Measurements from ENCODE around the gene UBL4A. TPM values are rescaled to one million over a fixed set of nuclear protein-coding genes. Genes with fewer than 3 reads are reported as not detected.
A peak's percentile ranks its signal among the peaks of the same experiment; 100 is the strongest.

Gene UBL4A
- total and polyA plus RNA-seq, 2 of the 13 experiments (the other 11 are each of a cell fraction or from before 2014, with no cell fraction given): 16.8 to 25.5 TPM

DNA sequence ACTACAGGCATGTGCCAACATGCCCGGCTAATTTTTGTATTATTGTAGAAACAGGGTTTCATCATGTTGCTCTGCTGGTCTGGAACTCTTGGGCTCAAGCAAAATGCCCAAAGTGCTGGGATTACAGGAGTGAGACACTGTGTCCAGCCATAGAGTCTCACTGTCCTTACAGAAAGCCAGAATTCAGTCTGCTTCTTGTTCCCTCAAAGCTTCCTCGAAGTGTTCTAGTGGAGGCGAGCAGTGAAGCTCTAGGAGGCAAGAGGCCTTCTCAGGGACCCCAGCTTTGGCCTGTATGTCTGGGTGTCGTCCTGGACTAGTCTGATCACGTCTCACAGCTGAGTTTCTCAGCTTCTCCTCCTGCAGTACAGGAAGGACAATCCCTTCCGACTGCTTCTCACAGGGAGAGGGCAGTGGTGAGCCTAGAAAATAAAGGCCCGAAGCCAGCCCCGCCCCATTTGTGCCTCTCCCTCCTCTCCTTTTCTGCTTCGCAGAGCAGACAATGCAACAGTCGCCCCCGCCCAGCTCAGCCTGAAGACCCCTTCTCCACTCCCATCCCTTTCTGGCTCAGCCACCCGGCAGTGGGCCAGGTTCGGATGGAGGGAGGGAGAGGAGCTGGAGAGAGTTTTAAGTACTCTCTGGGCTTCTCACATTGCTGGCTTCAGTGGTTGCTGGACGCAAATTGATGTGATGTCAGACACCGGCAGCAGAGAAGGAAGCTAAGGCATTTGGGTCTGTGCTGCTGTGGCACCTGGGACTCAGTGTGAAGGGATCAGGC is 40.7 kb upstream of the UBL4A start (continued):
- TF ChIP-seq ZHX2 (IDR thresholded peaks at IDR 0.05; ENCODE audit: low read depth) (no peak), ZHX2 (CRISPR knock-in tag; IDR thresholded peaks at IDR 0.05; ENCODE audit: borderline replicate concordance) (no peak), ZNF430 (CRISPR knock-in tag; IDR thresholded peaks at IDR 0.05) (no peak), ELF1 (CRISPR knock-in tag; IDR thresholded peaks at IDR 0.05) (peak; percentile 23; the same call in 1 of the 2 replicates), XBP1 (CRISPR knock-in tag; IDR thresholded peaks at IDR 0.05) (no peak), BCLAF1 (IDR thresholded peaks at IDR 0.05) (no peak), ZNF746 (CRISPR knock-in tag; IDR thresholded peaks at IDR 0.05) (no peak), ZFP36L1 (CRISPR knock-in tag; IDR thresholded peaks at IDR 0.05) (no peak), MLX (CRISPR knock-in tag; IDR thresholded peaks at IDR 0.05) (no peak), ZNF572 (CRISPR knock-in tag; IDR thresholded peaks at IDR 0.05) (no peak), FLYWCH1 (CRISPR knock-in tag; IDR thresholded peaks at IDR 0.05) (no peak)
